ENCODE data around the gene FAM186B. TPM values are rescaled to one million over a fixed set of nuclear protein-coding genes. Genes with fewer than 3 reads are reported as not detected.

Gene FAM186B
- total RNA-seq, 1 experiment from 2014 or later: 0.46 TPM

DNA sequence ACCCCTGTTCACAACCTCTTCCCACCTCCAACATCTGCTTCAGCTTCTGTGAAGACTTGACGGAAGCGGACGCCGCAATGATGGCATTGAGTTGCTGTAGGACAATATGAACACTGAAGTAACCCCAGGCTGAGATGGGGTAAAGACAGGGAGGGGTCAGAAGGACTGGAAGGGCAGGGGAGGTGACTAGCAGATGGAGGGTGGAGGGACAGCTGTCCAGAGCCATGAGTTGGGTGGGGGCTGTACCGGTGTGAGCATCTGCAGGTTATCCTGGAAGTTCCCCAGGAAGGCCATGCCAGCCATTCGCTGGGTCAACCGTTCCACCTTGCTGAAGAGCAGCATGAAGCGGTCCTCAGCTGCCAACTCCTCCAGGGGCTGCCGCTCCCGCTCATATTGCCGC, 44.0 kb upstream of the FAM186B start:
- no peaks in the 10 kb centered on the region for H3K27me3 Mint-ChIP-seq (ENCODE audit: low read depth)
- H2BK20ac ChIP-seq (ENCODE audit: low read depth, low read length, poor library complexity, severe bottlenecking): no peak overlapping the region

More for the DNA sequence above, 44.0 kb upstream of the FAM186B start:
- peaks cover 43 to 85% (median 70%) of the 10 kb centered on the region in 3 experiments for H3K36me3 Mint-ChIP-seq (ENCODE audit: insufficient read depth in 1 of 3, low read depth in 3 of 3)
- Histone ChIP-seq H3K4ac (ENCODE audit: low read depth, low read length) (no peak overlapping the region), H4K8ac (replicated peaks; ENCODE audit: insufficient read length, low read depth, low read length) (no peak overlapping the region), H3K79me1 (ENCODE audit: insufficient read depth, low read depth, low read length, poor library complexity, severe bottlenecking) (no peaks in the 10 kb centered on the region), H3K23ac (ENCODE audit: insufficient read length, low read depth, low read length) (no peak overlapping the region), H3K79me2 (ENCODE audit: insufficient read depth, low read length) (no peaks in the 10 kb centered on the region), H3T11ph (ENCODE audit: low read length) (no peak overlapping the region), H3K56ac (ENCODE audit: insufficient read length, low read depth, low read length) (no peak overlapping the region), H4K20me1 (ENCODE audit: control insufficient read depth, insufficient read depth, insufficient read length) (no peaks in the 10 kb centered on the region), H3K4me1 (ENCODE audit: insufficient read depth, low read length) (no peaks in the 10 kb centered on the region), H3K14ac (ENCODE audit: insufficient read depth, low read length) (no peak overlapping the region), H3K4me2 (ENCODE audit: insufficient read depth, insufficient read length, low read length) (no peak overlapping the region), H2BK12ac (ENCODE audit: insufficient read length, low read depth, low read length) (no peak overlapping the region), H3K23me2 (ENCODE audit: insufficient read length, low read depth, low read length, poor library complexity, severe bottlenecking) (no peaks in the 10 kb centered on the region), H2AK5ac (ENCODE audit: insufficient read length, low read length) (no peak overlapping the region), H3K9ac (ENCODE audit: extremely low read depth, insufficient read length, low read length) (no peak overlapping the region), H2BK120ac (ENCODE audit: low read depth, low read length, poor library complexity, severe bottlenecking) (no peak overlapping the region), H3K27me3 (ENCODE audit: insufficient read depth, low read length) (no peaks in the 10 kb centered on the region), H4K5ac (ENCODE audit: insufficient read length, low read depth, low read length) (no peak overlapping the region), H2AFZ (ENCODE audit: low read length) (no peak overlapping the region), H2BK5ac (ENCODE audit: insufficient read length, low read length) (no peak overlapping the region), H3K27ac (ENCODE audit: insufficient read length, low read depth, low read length) (no peak overlapping the region), H3K18ac (ENCODE audit: insufficient read length, low read depth, low read length) (no peak overlapping the region), H2BK15ac (ENCODE audit: low read depth, low read length) (no peak overlapping the region), H4K91ac (ENCODE audit: insufficient read length, low read depth, low read length) (no peak overlapping the region), H3K9me3 (ENCODE audit: control insufficient read depth, low read depth, low read length) (no peaks in the 10 kb centered on the region)
- no peaks in the 10 kb centered on the region for H3K9me3 Mint-ChIP-seq
- DNase-seq: no peak
- WGBS (ENCODE audit: extremely low coverage, insufficient read length, low lambda C conversion rate): no CpG with 5 or more reads among the region's 11 CpGs
- TF ChIP-seq, protein P1, sequence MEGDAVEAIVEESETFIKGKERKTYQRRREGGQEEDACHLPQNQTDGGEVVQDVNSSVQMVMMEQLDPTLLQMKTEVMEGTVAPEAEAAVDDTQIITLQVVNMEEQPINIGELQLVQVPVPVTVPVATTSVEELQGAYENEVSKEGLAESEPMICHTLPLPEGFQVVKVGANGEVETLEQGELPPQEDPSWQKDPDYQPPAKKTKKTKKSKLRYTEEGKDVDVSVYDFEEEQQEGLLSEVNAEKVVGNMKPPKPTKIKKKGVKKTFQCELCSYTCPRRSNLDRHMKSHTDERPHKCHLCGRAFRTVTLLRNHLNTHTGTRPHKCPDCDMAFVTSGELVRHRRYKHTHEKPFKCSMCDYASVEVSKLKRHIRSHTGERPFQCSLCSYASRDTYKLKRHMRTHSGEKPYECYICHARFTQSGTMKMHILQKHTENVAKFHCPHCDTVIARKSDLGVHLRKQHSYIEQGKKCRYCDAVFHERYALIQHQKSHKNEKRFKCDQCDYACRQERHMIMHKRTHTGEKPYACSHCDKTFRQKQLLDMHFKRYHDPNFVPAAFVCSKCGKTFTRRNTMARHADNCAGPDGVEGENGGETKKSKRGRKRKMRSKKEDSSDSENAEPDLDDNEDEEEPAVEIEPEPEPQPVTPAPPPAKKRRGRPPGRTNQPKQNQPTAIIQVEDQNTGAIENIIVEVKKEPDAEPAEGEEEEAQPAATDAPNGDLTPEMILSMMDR (conservative IDR thresholded peaks at IDR 0.05): no peak
- peaks cover 12 to 22% of the 10 kb centered on the region in 2 experiments for H3K4me1 Mint-ChIP-seq
- no peak overlapping the region for H3K4me3 Mint-ChIP-seq
- H3K27ac Mint-ChIP-seq: 0 out of 7 replicates have a peak overlapping the region, but pooled peaks of 1 of the 3 experiments have one; percentile 53
